ENCODE results near the gene ZACN.

- TF ChIP-seq POLR2AphosphoS5 (IDR thresholded peaks at IDR 0.05; ENCODE audit: insufficient read depth in 1 of 2, low read depth in 1 of 2), result no peak
- no peak for TF ChIP-seq CTCF (IDR thresholded peaks at IDR 0.05)
- no peak for TF ChIP-seq POLR2A (IDR thresholded peaks at IDR 0.05)
Measured at GRCh38 chr17:76106703-76107102, 27.7 kb downstream of the ZACN start.

Measured in vagina (tissue), 2 donors.